K562 (cell line): ENCODE data around the gene NPDC1. TPM values are rescaled to one million over a fixed set of nuclear protein-coding genes. Genes with fewer than 3 reads are reported as not detected.

ENCODE experiments used
- ARID1B ChIP-seq: fragments of 450-650 bp; IDR thresholded peaks from 2 replicates; pipeline ENCODE4 v1.6.1; 2016; ENCODE audit warnings: antibody characterized with exemption, mild to moderate bottlenecking, inconsistent platforms
- CTCF ChIP-seq, 3 experiments: IDR thresholded peaks in 2 of 3; conservative IDR thresholded peaks in 1 of 3; 2 replicates each; pipeline ENCODE4 v1.5.1; 2011 to 2012; ENCODE audit warnings: low read length in 3 of 3, mild to moderate bottlenecking in 3 of 3, control low read depth in 2 of 3, improper control_type of control experiment in 1 of 3, inconsistent platforms in 1 of 3, low read depth in 1 of 3, mixed read lengths in 1 of 3, moderate library complexity in 1 of 3; ENCODE audit not compliant: insufficient read depth in 2 of 3
- EP400 ChIP-seq: fragments of 450-650 bp; IDR thresholded peaks from 2 replicates; pipeline ENCODE4 v1.6.1; 2017; ENCODE audit warnings: antibody characterized with exemption, mild to moderate bottlenecking, moderate library complexity
- ETV1 ChIP-seq: fragments of 450-650 bp; conservative IDR thresholded peaks from 2 replicates; pipeline ENCODE4 v1.6.1; 2016; ENCODE audit warnings: missing genetic modification characterization, control low read depth, low read depth, missing compliant biosample characterization
- GABPB2 ChIP-seq: fragments of 250-450 bp; sonication (Bioruptor Pico); conservative IDR thresholded peaks from 2 replicates; pipeline ENCODE4 v1.5.1; 2021; ENCODE audit warnings: mild to moderate bottlenecking
- HDAC6 ChIP-seq: IDR thresholded peaks from 2 replicates; pipeline ENCODE4 v1.6.1; 2012; ENCODE audit warnings: low read depth, mild to moderate bottlenecking, control low read depth, inconsistent platforms, low read length, moderate library complexity
- IRF1 ChIP-seq: sonication (generic); formaldehyde crosslinking; IDR thresholded peaks from 2 replicates; pipeline ENCODE4 v1.8.0; 2022; ENCODE audit warnings: missing genetic modification reagents, mild to moderate bottlenecking, borderline replicate concordance
- MCM7 ChIP-seq, 2 experiments: fragments of 450-650 bp; IDR thresholded peaks; 2 replicates each; pipeline ENCODE4 v1.6.1; 2016 to 2018
- MNT ChIP-seq, 2 experiments: fragments of 450-650 bp; conservative IDR thresholded peaks; 2 replicates each; pipeline ENCODE4 v1.6.1; 2017; ENCODE audit warnings: mild to moderate bottlenecking in 2 of 2, moderate library complexity in 2 of 2
- NR4A1 ChIP-seq, 2 experiments: fragments of 250-450 bp in 1 of 2; fragments of 450-650 bp in 1 of 2; sonication (Bioruptor Pico) in 1 of 2; IDR thresholded peaks; 2 replicates each; pipeline versions ENCODE4 v1.4.0 to v1.6.1; 2016 to 2020; ENCODE audit warnings: mild to moderate bottlenecking in 2 of 2, missing compliant biosample characterization in 1 of 2, missing genetic modification characterization in 1 of 2, moderate library complexity in 1 of 2
- RFX5 ChIP-seq: IDR thresholded peaks from 2 replicates; pipeline ENCODE4 v1.6.1; 2011; ENCODE audit warnings: low read depth, mild to moderate bottlenecking, improper control_type of control experiment, low read length
- SMAD3 ChIP-seq: fragments of 450-650 bp; formaldehyde crosslinking; conservative IDR thresholded peaks from 2 replicates; pipeline ENCODE4 v1.4.0; 2020; ENCODE audit warnings: mild to moderate bottlenecking
- SRSF3 ChIP-seq: fragments of 200-400 bp; formaldehyde crosslinking; IDR thresholded peaks from 2 replicates; pipeline ENCODE4 v1.6.1; 2016; ENCODE audit warnings: mild to moderate bottlenecking, low read length, moderate library complexity; ENCODE audit not compliant: insufficient read depth
- SRSF7 ChIP-seq: fragments of 200-400 bp; formaldehyde crosslinking; optimal IDR thresholded peaks from 2 replicates; pipeline ENCODE3; 2017; ENCODE audit warnings: mild to moderate bottlenecking, low read depth, low read length
- TAL1 ChIP-seq: fragments of 450-650 bp; IDR thresholded peaks from 2 replicates; pipeline ENCODE4 v1.6.1; 2016; ENCODE audit warnings: mild to moderate bottlenecking
- TRIM25 ChIP-seq: fragments of 450-650 bp; IDR thresholded peaks from 2 replicates; pipeline ENCODE4 v1.7.0; 2016; ENCODE audit warnings: borderline replicate concordance
- ZNF511 ChIP-seq: sonication (generic); formaldehyde crosslinking; IDR thresholded peaks from 2 replicates; pipeline ENCODE4 v1.8.0; 2022; ENCODE audit warnings: mild to moderate bottlenecking, missing genetic modification reagents
- ZNF639 ChIP-seq, 2 experiments: fragments of 200-800 bp in 1 of 2; sonication (Bioruptor generic) in 1 of 2; sonication (generic) in 1 of 2; formaldehyde crosslinking in 1 of 2; IDR thresholded peaks in 1 of 2; conservative IDR thresholded peaks in 1 of 2; 2 replicates each; pipeline versions ENCODE4 v1.5.0 to v1.6.1; 2016 to 2020; ENCODE audit warnings: missing compliant biosample characterization in 1 of 2, missing genetic modification characterization in 1 of 2, missing genetic modification reagents in 1 of 2
- polyA plus RNA-seq, 8 experiments: library from polyadenylated mRNA; depleted of rRNA in 4 of 8; stranded (reverse) in 5 of 8; unstranded in 3 of 8; fragments of >200 nt; fragmentation: Nextera tagmentation in 2 of 8; fragmentation: Illumina TruSeq in 1 of 8; extraction: Ambion mirVana in 2 of 8; extraction: Trizol in 1 of 8; gene quantifications; 2 replicates each; pipeline versions ENCODE4 v1.2.1 to v1.2.3, GENCODE V29; 2011 to 2014; ENCODE audit warnings: inconsistent platforms in 1 of 8, missing spikeins in 1 of 8
- total RNA-seq, 7 experiments: library from RNA; depleted of rRNA in 6 of 7; stranded (reverse); fragments of >200 nt in 6 of 7; fragmentation: Illumina TruSeq in 2 of 7; extraction: Trizol in 2 of 7; gene quantifications; 2 replicates each; pipeline versions ENCODE4 v1.2.1 to v1.2.3, GENCODE V29; 2011 to 2021; ENCODE audit warnings: low replicate concordance in 1 of 7

The NPDC1 gene
- total and polyA plus RNA-seq, 9 of the 15 experiments (the other 6 are each of a cell fraction or from before 2014, with no cell fraction given), result 0.06 to 2.1 (median 0.53) TPM; not detected in 3

GRCh38 chr9:137070906-137071275, 24.9 kb upstream of the NPDC1 start (continued):
- TF ChIP-seq SRSF7 (no peak), NR4A1 (CRISPR knock-in tag; IDR thresholded peaks at IDR 0.05) (no peak), NR4A1 (tag; IDR thresholded peaks at IDR 0.05) (no peak), IRF1 (CRISPR knock-in tag) (no peak), TAL1 (no peak), GABPB2 (CRISPR knock-in tag) (no peak), ZNF511 (CRISPR knock-in tag) (no peak), EP400 (peak; percentile 53; the same call in 1 of the 2 replicates), ARID1B (peak; percentile 22; the same call in 1 of the 2 replicates), SMAD3 (CRISPR knock-in tag) (no peak), CTCF (IDR thresholded peaks at IDR 0.05 in 2 of 3, conservative IDR thresholded peaks at IDR 0.05 in 1 of 3; ENCODE audit: insufficient read depth in 2 of 3, low read depth in 1 of 3, low read length in 3 of 3) (peak in 2 of 3 experiments; percentile 14 to 34; a peak in 2 of 6 replicates), MCM7 (IDR thresholded peaks at IDR 0.05) (no peak), MNT (conservative IDR thresholded peaks at IDR 0.05) (peak in 1 of 2 experiments; percentile 22; a peak in 1 of 4 replicates), ETV1 (tag) (no peak), ZNF639 (CRISPR knock-in tag; conservative IDR thresholded peaks at IDR 0.05 in 1 of 2, IDR thresholded peaks at IDR 0.05 in 1 of 2) (no peak; a peak in 1 of 4 replicates), RFX5 (no peak), SRSF3 (no peak), HDAC6 (no peak), TRIM25 (0 out of 2 replicates have a peak, but pooled peaks have one; percentile 66)
